Chondrocyte (in vitro differentiated cells): ENCODE results near the gene PLB1. TPM values are rescaled to one million over a fixed set of nuclear protein-coding genes. Genes with fewer than 3 reads are reported as not detected.

Experiments used
- DNase-seq: peaks from one replicate; pipeline ENCODE4 v3.0.0; 2021; ENCODE audit warnings: mixed read lengths, low spot score
- H3K27ac Mint-ChIP-seq: one replicate; pipeline ENCODE4 v1.8.0; 2021; ENCODE audit warnings: mild to moderate bottlenecking, moderate library complexity, mixed read lengths; ENCODE audit not compliant: unreplicated experiment
- H3K27me3 Mint-ChIP-seq: 2 replicates; pipeline ENCODE4 v1.8.0; 2021; ENCODE audit warnings: low read depth, mixed read lengths
- H3K36me3 Mint-ChIP-seq: 2 replicates; pipeline ENCODE4 v1.8.0; 2021; ENCODE audit warnings: low read depth, mixed read lengths
- H3K4me1 Mint-ChIP-seq: 2 replicates; pipeline ENCODE4 v1.8.0; 2021; ENCODE audit warnings: low read depth, mild to moderate bottlenecking, mixed read lengths
- H3K4me3 Mint-ChIP-seq: one replicate; pipeline ENCODE4 v1.8.0; 2021; ENCODE audit warnings: mild to moderate bottlenecking, moderate library complexity, mixed read lengths; ENCODE audit not compliant: unreplicated experiment
- H3K9me3 Mint-ChIP-seq: 2 replicates; pipeline ENCODE4 v1.8.0; 2021; ENCODE audit warnings: low read depth, mixed read lengths
- total RNA-seq: library from RNA; stranded (reverse); gene quantifications from 3 replicates; pipeline ENCODE4 v1.2.1, GENCODE V29; 2021
- TF ChIP-seq, protein P1 (sequence below): fragments of 200-600 bp; sonication (generic); IDR thresholded peaks from 2 replicates; pipeline ENCODE4 v1.5.0; 2021; ENCODE audit warnings: antibody characterized with exemption, mild to moderate bottlenecking, moderate library complexity

The PLB1 gene
- total RNA-seq, 1 donor from 2014 or later, result 4.4 TPM

GRCh38 chr2:28453396-28453795 is 42.5 kb upstream of the PLB1 start:
- Mint-ChIP-seq H3K27ac (no peak overlapping the region), H3K4me3 (no peak overlapping the region), H3K9me3 (no peaks in the 10 kb centered on the region), H3K27me3 (no peaks in the 10 kb centered on the region), H3K36me3 (no peaks in the 10 kb centered on the region), H3K4me1 (peaks cover 17% of the 10 kb centered on the region)
- DNase-seq, result no peak
- TF ChIP-seq, protein P1, sequence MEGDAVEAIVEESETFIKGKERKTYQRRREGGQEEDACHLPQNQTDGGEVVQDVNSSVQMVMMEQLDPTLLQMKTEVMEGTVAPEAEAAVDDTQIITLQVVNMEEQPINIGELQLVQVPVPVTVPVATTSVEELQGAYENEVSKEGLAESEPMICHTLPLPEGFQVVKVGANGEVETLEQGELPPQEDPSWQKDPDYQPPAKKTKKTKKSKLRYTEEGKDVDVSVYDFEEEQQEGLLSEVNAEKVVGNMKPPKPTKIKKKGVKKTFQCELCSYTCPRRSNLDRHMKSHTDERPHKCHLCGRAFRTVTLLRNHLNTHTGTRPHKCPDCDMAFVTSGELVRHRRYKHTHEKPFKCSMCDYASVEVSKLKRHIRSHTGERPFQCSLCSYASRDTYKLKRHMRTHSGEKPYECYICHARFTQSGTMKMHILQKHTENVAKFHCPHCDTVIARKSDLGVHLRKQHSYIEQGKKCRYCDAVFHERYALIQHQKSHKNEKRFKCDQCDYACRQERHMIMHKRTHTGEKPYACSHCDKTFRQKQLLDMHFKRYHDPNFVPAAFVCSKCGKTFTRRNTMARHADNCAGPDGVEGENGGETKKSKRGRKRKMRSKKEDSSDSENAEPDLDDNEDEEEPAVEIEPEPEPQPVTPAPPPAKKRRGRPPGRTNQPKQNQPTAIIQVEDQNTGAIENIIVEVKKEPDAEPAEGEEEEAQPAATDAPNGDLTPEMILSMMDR, result no peak

DNA sequence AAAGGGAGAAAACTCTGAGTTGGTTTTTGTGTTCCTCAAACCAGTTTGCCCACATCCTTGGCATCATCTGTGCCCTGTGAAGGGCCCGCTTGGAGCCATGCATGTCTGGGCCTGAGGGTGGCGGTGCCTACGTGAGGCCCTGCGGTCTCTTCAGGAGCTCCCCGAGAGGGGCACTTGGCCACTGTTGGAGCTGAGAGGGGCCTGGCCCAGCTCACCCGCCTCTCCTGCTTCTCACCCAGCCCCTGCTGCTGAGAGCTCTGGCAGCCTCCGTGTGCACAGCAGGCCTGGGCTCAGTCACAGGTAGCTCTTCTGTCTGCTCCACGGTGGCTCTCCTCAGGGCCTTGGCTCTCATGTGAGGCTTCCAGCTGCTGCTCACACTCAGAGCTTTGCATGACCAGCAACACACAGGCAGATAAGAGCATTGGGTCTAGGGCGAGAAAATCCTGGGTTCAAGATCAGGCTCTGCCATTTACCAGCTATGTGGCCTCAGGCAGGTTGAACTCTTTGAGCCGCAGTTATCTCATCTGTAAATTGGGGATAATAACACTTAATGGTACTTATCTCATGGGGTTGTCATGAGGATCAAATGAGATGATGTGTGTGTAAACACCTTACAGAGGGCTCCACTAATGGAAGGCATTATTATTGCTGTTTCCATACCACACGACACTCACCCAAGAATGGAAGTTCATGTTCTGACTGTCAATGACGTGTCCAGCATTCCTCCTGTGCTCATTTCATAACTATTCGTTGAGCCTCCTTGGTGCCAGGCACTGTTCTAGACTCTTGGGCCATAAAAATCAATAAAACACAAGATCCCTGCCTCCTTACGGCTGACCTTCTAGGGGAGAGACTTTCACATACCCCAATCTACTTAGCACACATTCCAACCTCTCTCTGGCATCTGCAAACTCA is 41.6 kb upstream of the PLB1 start:
- no peak for DNase-seq
- peaks cover 9% of the 10 kb centered on the region for H3K4me1 Mint-ChIP-seq
- H3K27me3 Mint-ChIP-seq, result no peaks in the 10 kb centered on the region
- no peaks in the 10 kb centered on the region for H3K9me3 Mint-ChIP-seq
- no peaks in the 10 kb centered on the region for H3K36me3 Mint-ChIP-seq
- H3K27ac Mint-ChIP-seq, result no peak overlapping the region
- H3K4me3 Mint-ChIP-seq, result no peak overlapping the region
- TF ChIP-seq, protein P1, result no peak

DNA sequence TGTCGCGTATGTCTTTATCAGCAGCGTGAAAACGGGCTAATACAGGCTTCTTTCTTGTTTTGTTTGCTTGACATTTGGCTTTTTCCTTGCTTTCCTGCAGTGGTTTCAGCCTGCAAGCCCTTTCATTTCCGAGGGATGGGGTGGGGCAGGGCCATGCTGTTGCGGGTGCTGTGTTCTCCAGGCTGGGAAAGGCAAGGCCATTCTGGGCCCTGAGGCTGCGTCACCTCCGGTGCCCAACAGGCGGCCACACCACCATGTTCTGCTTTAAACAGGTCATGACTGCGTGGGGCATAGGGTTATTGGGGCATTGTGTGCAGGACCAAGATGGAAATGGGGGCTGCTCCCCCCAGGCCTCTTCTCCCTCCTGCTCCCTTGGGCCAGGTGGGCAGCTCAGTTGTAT is 38.6 kb upstream of the PLB1 start:
- H3K36me3 Mint-ChIP-seq, result peaks cover 5% of the 10 kb centered on the region
- H3K27ac Mint-ChIP-seq, result no peak overlapping the region
- H3K27me3 Mint-ChIP-seq, result peaks cover 4% of the 10 kb centered on the region
- H3K9me3 Mint-ChIP-seq, result peaks cover 6% of the 10 kb centered on the region
- DNase-seq, result no peak
- TF ChIP-seq, protein P1, result no peak
- no peak overlapping the region for H3K4me3 Mint-ChIP-seq
- H3K4me1 Mint-ChIP-seq, result no peaks in the 10 kb centered on the region

DNA sequence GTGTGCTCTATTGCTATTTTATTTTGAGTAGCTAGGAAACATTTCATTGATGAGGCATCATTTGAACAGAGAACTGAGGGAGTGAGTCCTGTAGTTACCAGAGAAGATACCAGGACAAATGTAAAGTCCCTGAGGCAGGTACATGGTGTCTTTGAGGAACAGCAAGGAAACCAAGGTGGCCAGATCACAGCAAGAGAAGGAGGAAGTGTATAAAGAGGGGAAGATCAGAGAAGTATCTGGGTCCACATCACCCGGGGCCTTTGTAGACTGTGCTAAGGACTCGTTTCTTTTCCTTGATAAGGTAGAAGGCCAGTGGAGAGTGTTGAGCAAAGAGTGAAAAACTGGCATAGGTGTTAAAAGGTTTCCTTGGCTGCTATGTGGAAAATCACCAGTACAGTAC is 34.8 kb upstream of the PLB1 start:
- H3K27me3 Mint-ChIP-seq, result peaks cover 4% of the 10 kb centered on the region
- TF ChIP-seq, protein P1, result no peak
- peaks cover 18% of the 10 kb centered on the region for H3K9me3 Mint-ChIP-seq
- H3K27ac Mint-ChIP-seq, result no peak overlapping the region
- H3K4me1 Mint-ChIP-seq, result no peaks in the 10 kb centered on the region
- H3K36me3 Mint-ChIP-seq, result peaks cover 9% of the 10 kb centered on the region
- no peak for DNase-seq
- no peak overlapping the region for H3K4me3 Mint-ChIP-seq

DNA sequence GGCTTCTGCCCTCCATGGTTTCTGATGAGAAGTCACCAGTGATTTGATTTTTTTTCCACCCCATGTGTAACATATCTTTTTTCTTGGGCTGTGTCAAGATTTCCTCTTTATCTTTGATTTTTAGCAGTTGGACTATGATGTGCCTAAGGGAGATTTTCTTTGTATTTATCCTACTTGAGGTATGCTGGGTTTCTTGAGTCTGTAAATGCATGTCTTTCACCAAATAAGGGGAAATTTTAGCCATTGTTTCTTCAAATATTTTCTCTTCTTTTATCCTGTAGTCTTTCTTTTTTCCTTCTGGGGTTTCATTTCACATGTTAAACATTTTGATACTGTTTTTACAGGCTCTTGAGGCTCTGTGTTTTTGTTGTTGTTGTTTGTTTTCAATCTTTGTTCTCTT is 33.7 kb upstream of the PLB1 start:
- Mint-ChIP-seq H3K36me3 (peaks cover 9% of the 10 kb centered on the region), H3K4me3 (no peak overlapping the region), H3K9me3 (peaks cover 18% of the 10 kb centered on the region), H3K27me3 (peaks cover 5% of the 10 kb centered on the region), H3K27ac (no peak overlapping the region), H3K4me1 (no peaks in the 10 kb centered on the region)
- DNase-seq, result no peak
- TF ChIP-seq, protein P1, result no peak
